Measurements from ENCODE around the gene ID1. TPM values are rescaled to one million over a fixed set of nuclear protein-coding genes. Genes with fewer than 3 reads are reported as not detected.
A peak's percentile ranks its signal among the peaks of the same experiment; 100 is the strongest.
"Not testable (repeated sequence)": the region's sequence is repeated elsewhere in the genome, so short reads cannot be mapped to it uniquely, and the experiment has no call there.

ID1 gene
- total RNA-seq, 2 experiments from 2014 or later: 0.48 to 0.58 TPM

DNA sequence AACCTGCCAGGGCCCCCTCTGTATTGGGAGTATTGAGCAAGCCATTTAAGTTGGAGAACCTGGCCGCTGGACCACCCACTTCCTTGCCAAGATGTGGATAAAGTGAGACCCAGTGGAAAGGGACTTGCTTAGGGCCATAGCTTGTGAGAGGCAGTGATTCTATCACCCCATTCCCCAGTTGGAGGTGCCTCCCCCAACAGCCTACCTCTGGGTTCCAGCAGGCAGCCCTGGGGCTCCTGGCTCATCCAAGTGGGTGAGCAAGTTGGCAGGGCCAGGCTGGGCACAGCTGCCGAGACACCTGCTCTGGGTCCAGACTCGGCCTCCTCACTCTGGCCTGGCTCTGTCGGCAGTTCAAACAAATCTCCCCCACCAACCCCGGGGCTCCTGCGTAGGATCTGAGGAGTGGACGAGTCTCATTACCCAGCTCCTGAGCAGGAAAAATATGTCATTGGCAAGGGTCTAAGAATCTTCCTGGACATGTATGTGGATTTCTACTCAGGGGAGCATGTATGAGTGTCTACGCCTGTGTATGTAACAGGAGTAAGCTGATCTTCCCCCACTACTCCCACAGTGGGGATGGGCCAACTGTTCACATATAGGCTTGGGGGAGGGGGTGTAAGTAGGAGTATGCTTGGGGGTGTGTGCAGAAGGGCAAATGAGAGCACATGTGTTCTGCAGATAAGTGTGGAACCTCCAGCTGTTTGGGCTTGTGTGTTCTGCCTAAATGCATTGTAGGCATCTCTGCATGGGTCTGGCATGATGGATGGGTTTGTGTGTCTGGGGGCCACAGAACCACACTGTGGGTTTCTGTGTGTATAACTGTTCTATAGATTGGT is 1.9 kb downstream of the ID1 start:
- POLR2A ChIA-PET: interaction anchor here (0.8 to 1.7 kb wide), 2 partner anchors 34 to 117 kb away, joined by 3 to 10 read pairs; no protein-coding TSS in a partner anchor
- Mint-ChIP-seq H3K4me3 (peak overlapping the region; percentile 88), H3K36me3 (ENCODE audit: low read depth) (no peaks in the 10 kb centered on the region), H3K4me1 (peaks cover 39% of the 10 kb centered on the region), H3K27ac (no peak overlapping the region), H3K27me3 (peaks cover 54% of the 10 kb centered on the region), H3K9me3 (no peaks in the 10 kb centered on the region)
- CTCF ChIA-PET: interaction anchor here (13.3 to 14.6 kb wide), 2 partner anchors 36 to 52 kb away, joined by 430 to 523 read pairs; a partner anchor contains a TSS
- DNase-seq: no peak

DNA sequence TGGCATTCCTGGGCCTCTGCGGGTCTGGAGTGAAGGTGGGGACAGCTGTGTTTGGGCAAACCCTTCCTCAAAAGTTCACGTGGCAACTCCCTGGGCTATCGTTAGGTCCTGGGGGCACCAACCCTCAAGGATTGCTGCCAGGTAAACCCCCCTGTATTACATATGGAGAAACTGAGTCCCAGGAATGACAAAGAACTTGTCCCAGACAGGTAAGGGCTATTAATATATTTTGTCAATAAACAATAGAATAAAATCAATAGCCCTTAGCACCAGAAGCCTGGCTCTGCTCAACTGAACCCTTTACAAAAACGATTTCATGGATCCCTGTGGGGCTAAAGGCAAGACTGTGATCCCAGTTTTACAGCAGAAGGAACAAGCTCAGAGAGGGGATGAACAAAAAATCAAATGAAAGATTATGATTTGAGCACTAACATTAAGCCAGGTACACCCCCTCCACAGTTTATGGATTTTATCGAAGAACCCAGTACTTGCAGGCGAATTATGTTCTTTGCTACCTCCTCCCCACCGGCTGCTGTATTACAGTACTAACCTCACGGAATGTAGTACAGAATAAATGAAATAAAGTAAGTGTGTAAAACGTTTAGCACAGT is 2.7 kb downstream of the ID1 start:
- Mint-ChIP-seq H3K4me3 (no peak overlapping the region), H3K27ac (no peak overlapping the region), H3K27me3 (peaks cover 50% of the 10 kb centered on the region), H3K36me3 (ENCODE audit: low read depth) (no peaks in the 10 kb centered on the region), H3K9me3 (no peaks in the 10 kb centered on the region), H3K4me1 (peaks cover 35% of the 10 kb centered on the region)
- no peak for DNase-seq
- POLR2A ChIA-PET: interaction anchor here (0.8 to 1.7 kb wide), 2 partner anchors 35 to 116 kb away, joined by 3 to 10 read pairs; no protein-coding TSS in a partner anchor
- CTCF ChIA-PET: interaction anchor here (13.3 to 14.6 kb wide), 2 partner anchors 37 to 53 kb away, joined by 430 to 523 read pairs; a partner anchor contains a TSS

DNA sequence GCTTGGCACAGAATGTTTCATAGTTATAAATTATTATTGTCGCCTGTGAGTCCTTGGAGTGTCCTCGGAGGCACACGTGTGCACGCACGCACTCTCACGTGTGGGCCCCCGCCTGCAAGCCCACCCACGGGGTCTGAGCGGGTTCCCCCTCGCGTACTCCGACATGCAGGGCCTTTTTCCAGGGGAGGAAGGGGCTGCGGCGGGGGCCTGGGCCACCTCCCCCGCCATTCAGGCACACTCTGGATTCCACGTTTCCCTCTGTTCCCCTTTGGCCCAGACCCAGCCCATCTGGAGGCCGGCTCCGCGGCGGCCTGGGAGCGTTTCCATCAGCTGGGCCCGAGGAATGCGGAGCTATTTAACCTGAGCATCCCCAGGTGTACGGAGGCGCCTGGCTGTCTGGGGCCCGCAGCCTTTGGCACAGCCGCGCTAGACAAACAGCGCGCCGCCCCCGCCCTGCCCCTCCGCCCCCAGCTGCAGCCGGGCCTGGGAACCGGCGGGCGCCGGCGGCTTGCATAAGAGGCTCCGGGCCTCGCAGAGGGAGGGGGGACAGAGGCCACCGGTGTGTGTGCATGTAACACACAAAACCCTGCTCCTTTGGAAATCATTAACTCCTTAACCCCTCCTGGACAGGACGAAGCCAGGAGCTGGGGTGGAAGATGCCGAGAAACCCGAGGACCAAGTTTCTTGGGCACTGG is 3.3 kb downstream of the ID1 start:
- peaks cover 33% of the 10 kb centered on the region for H3K4me1 Mint-ChIP-seq
- peaks cover 50% of the 10 kb centered on the region for H3K27me3 Mint-ChIP-seq
- no peaks in the 10 kb centered on the region for H3K9me3 Mint-ChIP-seq
- no peaks in the 10 kb centered on the region for H3K36me3 Mint-ChIP-seq (ENCODE audit: low read depth)
- no peak for DNase-seq
- ChIA-PET CTCF (interaction anchor here (13.3 to 14.6 kb wide), 2 partner anchors 38 to 53 kb away, joined by 430 to 523 read pairs; a partner anchor contains a TSS), POLR2A (interaction anchor here (1.3 kb wide), 1 partner anchor 36 kb away, joined by 3 read pairs; no protein-coding TSS in a partner anchor)
- H3K27ac Mint-ChIP-seq: no peak overlapping the region
- H3K4me3 Mint-ChIP-seq: no peak overlapping the region

DNA sequence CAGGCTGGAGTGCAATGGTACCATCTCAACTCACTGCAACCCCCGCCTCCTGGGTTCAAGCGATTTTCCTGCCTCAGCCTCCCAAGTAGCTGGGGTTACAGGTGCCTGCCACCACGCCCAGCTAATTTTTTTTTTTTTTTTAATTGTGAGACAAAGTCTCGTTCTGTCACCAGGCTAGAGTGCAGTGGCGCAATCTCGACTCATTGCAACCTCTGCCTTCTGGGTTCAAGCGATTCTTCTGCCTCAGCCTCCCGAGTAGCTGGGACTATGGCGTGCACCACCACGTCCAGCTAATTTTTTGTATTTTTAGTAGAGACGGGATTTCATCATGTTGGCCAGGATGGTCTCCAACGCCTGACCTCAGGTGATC is 7.2 kb downstream of the ID1 start:
- H3K9me3 Mint-ChIP-seq; H3K4me3 Mint-ChIP-seq; H3K27ac Mint-ChIP-seq; H3K36me3 Mint-ChIP-seq (ENCODE audit: low read depth); DNase-seq: not testable (repeated sequence)
- Mint-ChIP-seq H3K27me3 (peaks cover 24% of the 10 kb centered on the region), H3K4me1 (peaks cover 10% of the 10 kb centered on the region)
- ChIA-PET POLR2A (interaction anchor here (1.0 to 3.0 kb wide), 10 partner anchors 9 to 127 kb away, joined by 3 to 43 read pairs (median 6); partner anchors contain the start of gene TPX2), CTCF (interaction anchor here (0.6 to 14.6 kb wide), 40 partner anchors 9 to 181 kb away, joined by 3 to 523 read pairs (median 6); partner anchors contain the start of genes BCL2L1, DEFB123, HM13 and ID1)

DNA sequence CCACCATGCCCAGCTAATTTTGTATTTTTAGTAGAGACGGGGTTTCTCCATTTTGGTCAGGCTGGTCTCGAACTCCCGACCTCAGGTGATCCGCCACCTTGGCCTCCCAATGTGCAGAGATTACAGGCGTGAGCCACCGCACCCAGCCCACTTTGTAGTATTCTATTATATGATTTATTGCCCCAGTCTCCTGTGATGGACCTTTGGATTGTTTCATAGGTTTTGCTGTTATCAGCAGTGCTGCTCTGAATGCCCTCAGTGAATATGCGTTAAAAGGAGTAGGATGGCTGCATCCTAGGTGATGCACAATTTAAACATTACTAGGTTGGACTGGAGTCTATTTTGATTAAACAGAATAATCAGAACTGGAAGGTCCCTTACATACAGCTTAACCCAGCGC is 10.3 kb downstream of the ID1 start:
- H3K27me3 Mint-ChIP-seq: peaks cover 16% of the 10 kb centered on the region
- POLR2A ChIA-PET: no interaction called here
- DNase-seq: no peak

DNA sequence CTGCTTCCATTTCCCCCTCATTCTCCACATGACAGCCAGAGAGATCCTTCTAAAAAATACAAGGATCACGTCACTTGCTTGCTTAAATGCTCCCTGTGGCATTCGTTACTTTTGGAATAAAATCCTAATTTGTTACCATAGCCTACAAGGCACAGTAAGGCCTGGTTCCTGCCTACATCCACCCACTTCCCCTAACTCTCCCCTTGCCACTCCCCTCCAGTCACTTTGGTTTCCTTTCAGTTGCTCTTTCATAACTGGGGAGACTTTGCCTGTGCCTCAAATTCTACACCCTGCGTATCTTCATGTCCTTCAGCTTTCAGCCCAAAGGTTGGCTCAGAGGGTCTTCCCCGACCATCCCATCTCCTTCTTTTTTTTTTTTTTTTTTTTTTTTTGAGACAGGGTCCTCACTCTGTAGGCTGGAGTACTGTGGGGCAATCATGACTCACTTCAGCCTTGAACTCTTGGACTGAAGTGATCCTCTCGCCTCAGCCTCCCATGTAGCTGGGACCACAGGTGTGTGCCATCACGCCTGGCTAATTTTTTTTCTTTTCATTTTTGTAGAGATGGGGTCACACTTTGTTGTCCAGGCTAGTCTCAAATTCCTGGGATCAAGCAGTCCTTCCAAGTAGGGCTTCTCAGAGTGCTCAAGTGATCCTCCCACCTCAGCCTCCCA is 12.5 kb downstream of the ID1 start:
- CTCF ChIA-PET: interaction anchor here (1.0 to 1.6 kb wide), 2 partner anchors 48 to 106 kb away, joined by 4 to 10 read pairs; no protein-coding TSS in a partner anchor
- no peak for DNase-seq
- H3K36me3 Mint-ChIP-seq (ENCODE audit: low read depth): no peaks in the 10 kb centered on the region
- no peak overlapping the region for H3K4me3 Mint-ChIP-seq
- peaks cover 15% of the 10 kb centered on the region for H3K27me3 Mint-ChIP-seq
- no peak overlapping the region for H3K27ac Mint-ChIP-seq
- peaks cover 8% of the 10 kb centered on the region for H3K4me1 Mint-ChIP-seq
- POLR2A ChIA-PET: no interaction called here
- H3K9me3 Mint-ChIP-seq: no peaks in the 10 kb centered on the region

More for the DNA sequence above, 10.3 kb downstream of the ID1 start:
- H3K9me3 Mint-ChIP-seq: no peaks in the 10 kb centered on the region
- H3K4me1 Mint-ChIP-seq: peaks cover 12% of the 10 kb centered on the region
- H3K27ac Mint-ChIP-seq: no peak overlapping the region
- H3K4me3 Mint-ChIP-seq: no peak overlapping the region
- CTCF ChIA-PET: interaction anchor here (13.3 to 14.6 kb wide), 2 partner anchors 45 to 60 kb away, joined by 430 to 523 read pairs; a partner anchor contains a TSS
- no peaks in the 10 kb centered on the region for H3K36me3 Mint-ChIP-seq (ENCODE audit: low read depth)

DNA sequence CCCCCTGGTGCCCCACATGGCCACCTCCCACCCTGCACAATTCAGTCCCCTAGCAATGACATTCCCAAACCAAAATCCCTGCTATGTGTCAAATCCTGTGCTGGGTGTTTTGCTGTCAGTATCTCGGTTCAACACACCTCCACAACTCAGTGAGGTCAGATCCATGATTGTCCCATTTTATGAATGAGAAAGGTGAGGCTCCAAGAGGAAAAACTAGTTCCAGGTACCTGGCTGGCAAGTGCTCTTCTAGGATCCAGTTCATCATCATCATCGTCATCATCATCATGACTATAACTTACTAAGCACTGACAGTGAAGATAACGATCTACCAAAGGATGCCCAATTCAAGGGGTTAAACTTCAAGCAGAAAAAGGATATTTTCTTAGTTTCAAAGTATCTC is 15.2 kb downstream of the ID1 start:
- Mint-ChIP-seq H3K4me1 (peaks cover 5% of the 10 kb centered on the region), H3K27me3 (peaks cover 14% of the 10 kb centered on the region), H3K4me3 (no peak overlapping the region), H3K36me3 (ENCODE audit: low read depth) (no peaks in the 10 kb centered on the region), H3K9me3 (no peaks in the 10 kb centered on the region), H3K27ac (no peak overlapping the region)
- DNase-seq: no peak
- POLR2A ChIA-PET: no interaction called here
- CTCF ChIA-PET: interaction anchor here (1.5 kb wide), 1 partner anchor 8 kb away, joined by 5 read pairs; no protein-coding TSS in a partner anchor

DNA sequence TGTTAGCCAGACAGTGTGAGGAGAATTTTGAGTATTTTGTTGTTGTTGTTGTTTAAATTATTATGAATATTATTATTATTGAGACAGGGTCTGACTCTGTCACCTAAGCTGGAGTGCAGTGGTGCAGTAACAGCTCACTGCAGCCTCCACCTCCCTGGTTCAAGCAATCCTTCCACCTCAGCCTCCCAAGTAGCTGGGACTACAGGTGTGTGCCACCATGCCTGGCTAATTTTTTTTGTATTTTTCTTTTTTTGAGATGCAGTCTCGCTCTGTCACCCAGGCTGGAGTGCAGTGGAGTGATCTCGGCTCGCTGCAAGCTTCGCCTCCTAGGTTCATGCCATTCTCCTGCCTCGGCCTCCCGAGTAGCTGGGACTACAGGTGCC is 18.0 kb downstream of the ID1 start:
- H3K4me1 Mint-ChIP-seq; H3K27ac Mint-ChIP-seq; DNase-seq; H3K36me3 Mint-ChIP-seq (ENCODE audit: low read depth); POLR2A ChIA-PET; H3K9me3 Mint-ChIP-seq; CTCF ChIA-PET; H3K27me3 Mint-ChIP-seq; H3K4me3 Mint-ChIP-seq: not testable (repeated sequence)

DNA sequence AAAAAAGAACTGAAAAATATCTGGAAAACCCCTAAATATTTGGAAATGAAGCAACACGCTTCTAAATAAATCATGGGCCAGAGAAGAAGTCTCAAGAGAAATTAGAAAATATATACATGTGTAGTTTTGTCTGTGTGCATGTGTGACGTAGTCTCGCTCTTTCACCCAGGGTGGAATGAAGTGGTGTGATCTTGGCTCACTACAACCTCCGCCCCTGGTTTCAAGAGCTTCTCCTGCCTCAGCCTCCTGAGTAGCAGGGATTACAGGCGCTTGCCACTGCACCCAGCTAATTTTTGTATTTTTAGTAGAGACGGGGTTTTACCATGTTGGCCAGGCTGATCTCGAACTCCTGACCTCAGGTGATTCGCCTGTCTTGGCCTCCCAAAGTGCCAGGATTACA is 21.4 kb downstream of the ID1 start:
- DNase-seq; H3K4me3 Mint-ChIP-seq; H3K27ac Mint-ChIP-seq; H3K4me1 Mint-ChIP-seq; H3K36me3 Mint-ChIP-seq (ENCODE audit: low read depth); H3K9me3 Mint-ChIP-seq; POLR2A ChIA-PET; H3K27me3 Mint-ChIP-seq: not testable (repeated sequence)
- CTCF ChIA-PET: interaction anchor here (2.0 kb wide), 1 partner anchor 7 kb away, joined by 7 read pairs; no protein-coding TSS in a partner anchor

DNA sequence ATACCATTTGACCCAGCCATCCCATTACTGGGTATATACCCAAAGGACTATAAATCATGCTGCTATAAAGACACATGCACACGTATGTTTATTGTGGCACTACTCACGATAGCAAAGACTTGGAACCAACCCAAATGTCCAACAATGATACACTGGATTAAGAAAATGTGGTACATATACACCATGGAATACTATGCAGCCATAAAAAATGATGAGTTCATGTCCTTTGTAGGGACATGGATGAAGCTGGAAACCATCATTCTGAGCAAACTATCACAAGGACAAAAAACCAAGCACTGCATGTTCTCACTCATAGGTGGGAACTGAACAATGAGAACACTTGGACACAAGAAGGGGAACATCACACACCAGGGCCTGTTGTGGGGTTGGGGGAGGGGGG is 23.0 kb downstream of the ID1 start:
- CTCF ChIA-PET; DNase-seq; H3K27ac Mint-ChIP-seq; H3K27me3 Mint-ChIP-seq; H3K4me1 Mint-ChIP-seq; H3K9me3 Mint-ChIP-seq; H3K4me3 Mint-ChIP-seq; H3K36me3 Mint-ChIP-seq (ENCODE audit: low read depth); POLR2A ChIA-PET: not testable (repeated sequence)

DNA sequence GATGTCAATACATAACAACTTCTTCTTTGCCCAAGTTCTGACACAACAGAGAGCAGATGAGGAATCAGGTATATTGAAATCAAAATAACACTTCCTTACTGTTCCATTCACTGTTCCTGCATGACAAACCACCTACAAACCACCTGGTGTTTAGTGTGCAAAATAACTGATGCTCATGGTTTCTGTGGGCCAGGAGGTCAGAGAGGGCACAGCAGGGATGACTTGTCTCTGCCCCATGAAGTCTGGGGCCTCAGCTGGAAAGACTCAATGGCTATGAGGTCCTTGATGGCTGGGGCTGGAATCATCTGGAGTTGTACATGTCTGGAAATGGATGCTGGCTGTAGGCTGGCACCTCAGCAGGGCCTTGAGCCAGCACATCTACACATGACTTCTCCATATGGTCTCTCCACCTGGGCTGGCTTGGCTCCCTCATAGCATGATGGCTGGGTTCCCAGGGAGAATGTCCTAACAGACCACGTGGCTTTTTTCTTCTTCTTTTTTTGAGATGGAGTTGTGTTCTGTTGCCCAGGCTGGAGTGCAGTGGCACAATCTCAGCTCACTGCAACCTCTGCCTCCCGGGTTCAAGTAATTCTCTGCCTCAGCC is 25.2 kb downstream of the ID1 start:
- ChIA-PET POLR2A (no interaction called here), CTCF (interaction anchor here (0.6 to 1.4 kb wide), 4 partner anchors 16 to 1922 kb away, joined by 3 to 5 read pairs (median 3); no protein-coding TSS in a partner anchor)
- H3K4me3 Mint-ChIP-seq: no peak overlapping the region
- no peaks in the 10 kb centered on the region for H3K27me3 Mint-ChIP-seq
- H3K36me3 Mint-ChIP-seq (ENCODE audit: low read depth): no peaks in the 10 kb centered on the region
- H3K4me1 Mint-ChIP-seq: peaks cover 3% of the 10 kb centered on the region
- H3K27ac Mint-ChIP-seq: no peak overlapping the region
- no peaks in the 10 kb centered on the region for H3K9me3 Mint-ChIP-seq
- DNase-seq: no peak

All from activated CD4-positive, alpha-beta memory T cell treated with anti-CD3 and anti-CD28 coated beads, Interleukin-2, amount 10 ng/mL, durations not matched to agents 7 days and 5 days (primary cell).